ENCODE data around the gene GRM7. TPM values are rescaled to one million over a fixed set of nuclear protein-coding genes. Genes with fewer than 3 reads are reported as not detected.

The GRM7 gene
- total and polyA plus RNA-seq, 9 of the 15 experiments (the other 6 are each of a cell fraction or from before 2014, with no cell fraction given), result not detected

GRCh38 chr3:7436542-7436941, 575.6 kb downstream of the GRM7 start:
- Histone ChIP-seq H3K27me3 (ENCODE audit: control insufficient read depth in 2 of 2, insufficient read depth in 2 of 2, low read length in 2 of 2) (no peaks in the 10 kb centered on the region), H3K4me2 (ENCODE audit: insufficient read depth, low read length) (no peak overlapping the region), H3K36me3 (ENCODE audit: control insufficient read depth, insufficient read depth, low read length) (no peaks in the 10 kb centered on the region), H4K20me1 (replicated peaks; ENCODE audit: control insufficient read depth, insufficient read depth, low read length) (no peaks in the 10 kb centered on the region), H3K27ac (ENCODE audit: extremely low read depth, low read depth, low read length) (no peak overlapping the region), H3K9me1 (ENCODE audit: control insufficient read depth, insufficient read depth, low read length) (no peaks in the 10 kb centered on the region), H2AFZ (ENCODE audit: low read depth, low read length) (no peak overlapping the region), H3K4me3 (no peak overlapping the region), H3K4me1 (replicated peaks in 1 of 2; ENCODE audit: control insufficient read depth in 2 of 2, insufficient read depth in 2 of 2, low read length in 2 of 2) (no peaks in the 10 kb centered on the region), H3K9ac (ENCODE audit: insufficient read depth in 1 of 2, low read depth in 2 of 2, low read length in 2 of 2) (no peak overlapping the region), H3K9me3 (replicated peaks; ENCODE audit: control insufficient read depth, insufficient read depth, low read depth, low read length) (no peaks in the 10 kb centered on the region), H3K79me2 (ENCODE audit: control insufficient read depth, insufficient read depth, low read length) (no peaks in the 10 kb centered on the region)
- in situ Hi-C loops (cut with MboI) (no loop called here), intact Hi-C loops (cut with micrococcal nuclease) (no loop called here)
- DNase-seq (ENCODE audit: extremely low read depth in 1 of 4, low spot score in 3 of 4), result no peak
- no peak for ATAC-seq
- CTCF ChIA-PET (ENCODE audit: low intra/inter-chr PET ratio), result no interaction called here
- 0% methylated on average over 1 of the region's 1 CpG for WGBS (ENCODE audit: insufficient coverage, low coverage, missing lambda C conversion rate)
- BruUV-seq (replicated peaks), result no TSS peak
- TF ChIP-seq TCF7 (IDR thresholded peaks at IDR 0.05; ENCODE audit: borderline replicate concordance), result no peak
- TF ChIP-seq PHTF2 (CRISPR knock-in tag; IDR thresholded peaks at IDR 0.05), result no peak
- no peak for TF ChIP-seq PTRF (tag; IDR thresholded peaks at IDR 0.05)
- no peak for TF ChIP-seq CREM (IDR thresholded peaks at IDR 0.05; ENCODE audit: low read depth)
- TF ChIP-seq NFRKB (IDR thresholded peaks at IDR 0.05; ENCODE audit: low read depth), result no peak
- TF ChIP-seq ATF4 (CRISPR knock-in tag; IDR thresholded peaks at IDR 0.05), result no peak
- no peak for TF ChIP-seq NKRF (IDR thresholded peaks at IDR 0.05; ENCODE audit: borderline replicate concordance)
- no peak for TF ChIP-seq ZFP91 (CRISPR knock-in tag; IDR thresholded peaks at IDR 0.05)
- no peak for TF ChIP-seq MCM7 (IDR thresholded peaks at IDR 0.05)
- TF ChIP-seq EZH2 (IDR thresholded peaks at IDR 0.05; ENCODE audit: borderline replicate concordance, low read depth, low read length), result no peak
- TF ChIP-seq ZZZ3 (IDR thresholded peaks at IDR 0.05), result no peak
- no peak for TF ChIP-seq HMGN3 (IDR thresholded peaks at IDR 0.05; ENCODE audit: borderline replicate concordance, extremely low read depth, insufficient read length, low read depth, low read length)
- TF ChIP-seq ZNF274 (IDR thresholded peaks at IDR 0.05; ENCODE audit: borderline replicate concordance, low read depth, low read length), result no peak
- no peak for TF ChIP-seq ILF3 (IDR thresholded peaks at IDR 0.05; ENCODE audit: borderline replicate concordance)
- FAIRE-seq, result no peak
- POLR2A ChIA-PET, result no interaction called here

All from K562 (cell line).